HG03095 (cell line): ENCODE data around the gene LRRTM2.
"Not testable (repeated sequence)": the region's sequence is repeated elsewhere in the genome, so short reads cannot be mapped to it uniquely, and the experiment has no call there.

Experiments
- ATAC-seq: cut with Tn5 transposase; IDR thresholded peaks from one replicate; pipeline ENCODE4 v1.9.1; 2021; ENCODE audit warnings: moderate library complexity; ENCODE audit not compliant: unreplicated experiment

LRRTM2 gene

DNA sequence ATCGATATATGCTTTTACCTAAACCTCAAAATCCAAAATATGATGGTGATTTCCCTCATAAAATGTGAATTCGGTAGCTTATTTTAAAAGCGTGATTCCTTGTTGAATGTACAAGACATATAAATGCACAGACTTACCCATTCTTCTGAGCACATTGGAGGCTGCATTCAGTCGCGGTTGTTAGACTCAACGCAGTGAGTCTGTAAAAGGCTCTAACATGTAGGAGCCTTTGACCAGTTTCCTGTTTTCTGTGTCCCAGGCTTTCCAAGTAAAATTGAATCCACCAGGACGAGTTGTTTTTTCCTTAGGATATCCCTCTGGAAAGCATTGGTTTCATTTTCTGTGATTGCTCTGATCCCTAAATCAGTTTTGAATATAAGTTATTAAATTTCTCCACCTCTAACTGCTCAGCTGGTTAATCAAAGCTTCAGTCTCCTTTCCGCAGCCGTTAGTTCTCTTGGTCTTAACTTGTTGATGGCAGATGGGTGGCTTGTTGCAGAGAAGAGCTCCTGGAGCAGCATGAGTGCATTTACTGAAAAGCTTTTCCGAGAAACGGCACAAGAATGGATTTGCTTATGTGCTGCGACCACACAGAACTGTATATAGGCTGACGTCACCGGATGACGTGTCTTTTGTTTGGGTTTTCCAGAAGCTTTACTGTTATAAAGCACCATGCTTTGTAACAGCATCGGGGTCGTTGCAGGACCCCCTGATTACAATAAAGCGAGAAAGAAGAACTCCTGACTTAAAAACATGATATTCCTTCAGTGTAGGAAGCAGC lies at the start of gene LRRTM2:
LRRTM2 (minus strand) TSS at position 565 of the 781 bp plus-strand sequence; CDS start at position 141, 424 bp downstream.
- ATAC-seq: no peak

GRCh38 chr5:138922494-138922893 lies 47.4 kb upstream of the LRRTM2 start:
- ATAC-seq: no peak

- not testable (repeated sequence) for ATAC-seq
These were observed 46.2 kb upstream of the LRRTM2 start for GRCh38 chr5:138921362-138921761.

DNA sequence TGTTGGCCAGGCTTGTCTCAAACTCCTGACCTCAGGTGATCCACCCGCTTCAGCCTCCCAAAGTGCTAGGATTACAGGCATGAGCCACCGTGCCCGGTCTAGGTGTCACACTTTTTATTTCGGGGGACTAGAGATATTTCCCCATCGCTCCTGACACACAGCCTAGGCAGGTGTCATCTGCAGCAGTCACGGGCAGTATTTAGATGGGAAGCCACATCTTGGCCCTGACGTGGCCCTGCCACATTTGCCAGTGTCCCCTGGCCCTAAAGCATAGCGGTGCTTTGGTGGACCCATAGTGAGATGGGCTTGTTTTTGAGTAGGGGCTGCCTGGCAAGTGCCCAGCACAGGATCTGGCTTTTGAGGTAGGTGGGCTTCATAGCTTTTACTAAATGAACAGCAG lies 45.0 kb upstream of the LRRTM2 start:
- no peak for ATAC-seq

GRCh38 chr5:138918686-138919085 lies 43.6 kb upstream of the LRRTM2 start:
- no peak for ATAC-seq

- no peak for ATAC-seq
These were observed 39.2 kb upstream of the LRRTM2 start for GRCh38 chr5:138914338-138914737.

- no peak for ATAC-seq
These were observed 38.6 kb upstream of the LRRTM2 start for GRCh38 chr5:138913773-138914172.

GRCh38 chr5:138912093-138912492 lies 37.0 kb upstream of the LRRTM2 start:
- no peak for ATAC-seq

- no peak for ATAC-seq
These were observed 36.3 kb upstream of the LRRTM2 start for GRCh38 chr5:138911441-138911840.

DNA sequence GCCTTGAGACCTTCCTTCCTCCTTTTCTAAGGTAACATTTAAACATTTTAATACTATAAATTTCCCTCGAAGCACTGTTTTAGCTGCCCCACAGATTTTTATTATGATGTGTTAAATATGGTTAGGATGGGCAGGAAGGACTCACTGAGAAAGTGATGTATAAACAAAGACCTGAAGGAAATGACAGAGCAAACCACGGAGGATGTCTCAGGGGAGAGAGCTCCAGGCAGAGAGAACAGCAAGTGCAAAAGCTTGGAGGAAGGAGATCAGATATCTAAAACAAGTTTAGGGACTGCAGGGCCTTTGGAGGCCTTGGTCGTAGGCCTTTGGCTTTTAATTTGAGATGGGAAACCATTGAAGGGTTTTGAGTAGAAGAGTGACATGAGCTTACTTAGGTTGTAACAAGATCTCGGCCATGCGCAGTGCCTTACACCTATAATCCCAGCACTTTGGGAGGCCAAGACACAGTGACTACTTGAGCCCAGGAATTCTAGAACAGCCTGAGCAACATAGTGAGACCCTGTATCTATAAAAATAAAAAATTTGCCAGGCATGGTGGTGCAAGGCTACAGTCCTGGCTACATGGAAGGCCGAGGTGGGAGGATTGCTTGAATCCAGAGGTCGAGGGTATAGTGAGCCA lies 35.5 kb upstream of the LRRTM2 start:
- ATAC-seq: no peak

DNA sequence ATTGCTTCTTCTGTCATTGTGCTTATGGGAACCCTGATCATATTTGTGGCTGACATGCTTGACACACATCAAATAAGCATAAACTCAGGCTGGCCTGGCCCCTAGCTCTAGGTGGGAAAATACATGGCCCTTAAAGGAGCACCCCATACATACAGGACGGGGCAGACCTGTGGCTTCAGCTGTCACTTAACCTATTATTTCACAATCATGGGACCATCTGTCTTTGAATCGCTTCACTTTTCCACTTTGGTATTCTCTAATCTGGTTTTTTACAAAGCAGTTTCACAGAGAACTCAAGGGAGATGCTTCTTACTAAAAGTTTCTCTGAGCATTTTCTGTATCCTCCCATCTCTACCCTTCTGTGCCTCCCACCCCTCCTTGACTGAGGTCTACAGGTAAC lies 34.6 kb upstream of the LRRTM2 start:
- ATAC-seq: no peak

DNA sequence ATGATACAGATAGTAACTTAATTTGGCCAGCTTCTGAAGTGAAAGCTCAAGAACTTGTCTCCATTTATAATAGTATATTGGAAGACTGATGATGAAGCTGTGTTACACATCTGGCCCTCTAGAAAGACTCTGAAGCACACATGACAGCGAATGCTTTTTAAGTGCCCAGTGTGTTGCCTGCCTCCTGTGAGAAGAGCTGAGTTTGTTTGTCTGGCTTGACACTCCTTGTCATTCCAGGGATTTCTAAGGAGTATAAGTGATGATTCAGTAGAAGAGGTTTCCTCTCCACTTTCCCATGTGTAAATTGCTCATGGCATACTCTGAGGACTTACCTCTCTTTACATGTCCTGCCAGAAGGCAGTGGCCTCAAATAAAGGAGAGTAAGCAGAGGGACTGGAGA lies 30.4 kb upstream of the LRRTM2 start:
- no peak for ATAC-seq

DNA sequence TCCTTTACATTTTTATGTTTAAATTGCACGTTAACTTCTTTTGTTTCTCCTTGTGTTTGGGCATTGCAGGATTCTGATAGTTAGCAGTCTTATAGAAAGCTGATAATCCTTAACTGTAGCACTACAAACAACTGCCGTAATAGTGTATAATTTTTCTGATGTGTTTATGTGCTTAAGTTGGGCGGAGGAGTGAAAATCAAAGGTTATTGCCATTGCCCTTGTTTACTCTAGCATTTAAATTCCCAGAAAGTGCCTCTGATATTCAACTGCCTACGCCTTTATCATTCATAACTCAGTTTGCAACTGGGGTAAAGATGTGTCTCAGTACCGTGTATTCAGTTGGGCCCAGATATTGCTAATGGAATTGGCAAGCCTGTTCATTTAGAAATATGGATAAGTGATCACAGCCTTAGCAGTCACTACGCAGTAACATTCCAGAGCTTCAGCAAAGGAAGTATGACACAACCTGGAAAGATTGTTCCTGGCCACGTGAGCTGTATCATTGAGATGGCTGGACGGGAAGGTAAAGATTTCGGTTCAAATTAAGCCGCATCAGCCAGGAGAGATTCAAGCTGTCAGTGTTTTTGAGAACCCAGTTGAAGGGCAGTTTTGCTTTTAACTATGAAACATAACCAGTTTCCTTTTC lies 28.1 kb upstream of the LRRTM2 start:
- ATAC-seq: no peak

DNA sequence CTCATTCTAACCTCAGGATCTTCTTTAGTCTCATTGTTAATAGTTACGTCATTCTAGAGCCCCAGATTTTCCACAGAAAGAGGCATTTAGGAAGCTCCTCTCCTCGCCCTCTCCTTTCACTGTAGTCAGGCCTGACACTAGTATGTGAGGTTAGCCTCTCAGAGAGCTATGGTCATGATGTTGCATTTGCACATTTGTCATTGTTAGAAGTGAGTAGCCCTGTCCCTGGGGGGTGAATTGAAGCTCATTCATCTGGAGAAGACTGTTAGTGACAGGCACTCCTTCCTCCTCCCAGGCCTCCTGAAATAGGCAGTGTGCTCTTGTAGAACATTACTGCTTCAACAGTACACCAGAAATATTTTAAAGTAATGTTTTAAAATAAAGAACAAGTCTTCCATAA lies 26.6 kb upstream of the LRRTM2 start:
- ATAC-seq: no peak

DNA sequence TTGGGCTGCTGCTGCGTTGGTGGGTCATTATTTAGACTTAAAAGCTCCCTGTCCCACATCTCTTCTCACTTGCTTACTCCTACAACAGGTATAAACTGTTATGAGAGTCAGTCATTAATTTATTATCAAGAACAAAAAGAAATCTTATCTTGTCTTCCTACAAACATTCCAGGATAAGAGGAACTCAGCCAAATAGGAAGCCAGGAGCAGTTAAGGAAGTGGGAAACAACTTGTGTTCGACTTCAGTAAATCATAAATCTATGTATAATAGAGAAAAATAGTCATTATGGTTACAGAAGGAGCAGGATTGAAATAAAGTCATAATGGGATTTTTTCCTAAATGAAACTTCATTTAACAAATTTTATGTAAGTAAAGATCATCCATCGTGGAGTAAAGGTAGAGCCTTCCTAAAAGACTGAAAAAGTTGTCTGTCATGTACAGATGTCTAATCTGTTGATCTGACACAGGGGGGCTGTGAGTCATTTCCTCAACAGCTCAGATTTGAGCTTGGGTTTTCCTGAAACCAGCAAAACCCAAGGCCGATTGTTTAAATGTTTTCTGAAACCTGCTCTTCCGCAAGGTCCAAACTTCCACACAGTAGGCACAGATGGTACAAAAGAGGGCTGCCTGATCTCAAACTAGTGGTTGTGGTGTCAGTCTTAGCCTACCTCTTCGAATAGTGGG lies 25.3 kb upstream of the LRRTM2 start:
- ATAC-seq: no peak

- ATAC-seq: no peak
These were observed 23.6 kb upstream of the LRRTM2 start for GRCh38 chr5:138898742-138899141.

GRCh38 chr5:138898299-138898698 lies 23.2 kb upstream of the LRRTM2 start:
- ATAC-seq: no peak

DNA sequence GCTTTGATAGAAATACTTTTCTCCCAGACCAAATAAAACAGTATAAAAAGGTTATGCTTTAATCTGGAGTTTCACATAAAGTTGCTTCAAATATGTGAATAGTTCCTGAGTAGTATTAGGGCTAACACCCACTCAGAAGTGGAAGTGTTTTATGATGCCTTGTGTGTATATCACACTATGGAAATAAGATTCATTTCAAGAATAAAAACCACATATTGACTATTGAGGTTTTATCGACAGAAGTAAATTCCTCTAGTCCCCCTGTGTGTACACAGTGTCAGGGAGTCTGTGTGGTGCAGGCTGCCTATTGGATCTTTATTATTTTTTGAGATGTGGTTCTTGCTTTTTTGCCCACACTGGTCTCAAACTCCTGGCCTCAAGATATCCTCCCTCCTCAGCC lies 20.8 kb upstream of the LRRTM2 start:
- no peak for ATAC-seq

DNA sequence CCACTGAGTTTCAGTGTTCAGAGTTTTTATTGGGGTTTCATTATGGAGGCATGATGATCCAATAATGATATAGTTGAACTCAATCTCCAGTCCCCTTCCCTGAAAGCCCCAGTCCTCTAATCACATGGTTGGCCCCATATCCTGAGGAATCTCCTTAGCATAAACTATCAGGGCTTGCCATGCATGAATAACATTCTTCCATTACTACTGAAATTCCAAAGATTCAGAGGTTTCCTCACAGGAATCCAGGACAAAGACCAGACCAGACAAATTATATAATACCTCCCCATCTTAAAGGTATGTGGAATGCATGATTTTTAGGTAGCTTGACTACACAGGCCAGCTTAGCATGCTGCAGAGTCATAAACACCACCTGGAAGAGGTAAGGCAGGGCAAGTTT lies 15.5 kb upstream of the LRRTM2 start:
- ATAC-seq: no peak

- ATAC-seq: no peak
These were observed 14.9 kb upstream of the LRRTM2 start for GRCh38 chr5:138889994-138890393.

DNA sequence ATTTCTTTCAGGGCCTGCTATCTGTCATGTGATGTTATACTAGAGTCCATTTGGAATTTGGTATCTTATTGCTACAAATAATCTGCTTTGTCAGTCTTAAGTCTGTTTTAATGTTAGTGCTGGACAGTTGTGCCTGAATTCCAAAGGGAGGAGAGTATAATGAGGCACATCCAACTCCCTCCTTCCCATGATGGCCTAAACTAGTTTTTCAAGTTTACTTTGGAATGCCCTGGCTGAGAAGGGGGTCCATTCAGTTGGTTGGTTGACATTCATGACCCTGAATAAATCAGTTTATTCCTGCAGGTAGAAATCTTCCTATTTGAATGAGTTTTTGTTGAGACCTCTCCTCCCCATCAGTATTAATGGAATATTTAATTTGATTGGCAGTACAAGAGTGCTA lies 9.4 kb upstream of the LRRTM2 start:
- ATAC-seq: no peak

GRCh38 chr5:138884094-138884493 lies 9.0 kb upstream of the LRRTM2 start:
- ATAC-seq: no peak
